GM21723 (cell line): Measurements from ENCODE around the gene OR10J5.

Experiments used
- ATAC-seq: cut with Tn5 transposase; IDR thresholded peaks from one replicate; pipeline ENCODE4 v1.9.1; 2021; ENCODE audit warnings: mild to moderate bottlenecking, moderate library complexity; ENCODE audit not compliant: unreplicated experiment

Gene OR10J5

DNA sequence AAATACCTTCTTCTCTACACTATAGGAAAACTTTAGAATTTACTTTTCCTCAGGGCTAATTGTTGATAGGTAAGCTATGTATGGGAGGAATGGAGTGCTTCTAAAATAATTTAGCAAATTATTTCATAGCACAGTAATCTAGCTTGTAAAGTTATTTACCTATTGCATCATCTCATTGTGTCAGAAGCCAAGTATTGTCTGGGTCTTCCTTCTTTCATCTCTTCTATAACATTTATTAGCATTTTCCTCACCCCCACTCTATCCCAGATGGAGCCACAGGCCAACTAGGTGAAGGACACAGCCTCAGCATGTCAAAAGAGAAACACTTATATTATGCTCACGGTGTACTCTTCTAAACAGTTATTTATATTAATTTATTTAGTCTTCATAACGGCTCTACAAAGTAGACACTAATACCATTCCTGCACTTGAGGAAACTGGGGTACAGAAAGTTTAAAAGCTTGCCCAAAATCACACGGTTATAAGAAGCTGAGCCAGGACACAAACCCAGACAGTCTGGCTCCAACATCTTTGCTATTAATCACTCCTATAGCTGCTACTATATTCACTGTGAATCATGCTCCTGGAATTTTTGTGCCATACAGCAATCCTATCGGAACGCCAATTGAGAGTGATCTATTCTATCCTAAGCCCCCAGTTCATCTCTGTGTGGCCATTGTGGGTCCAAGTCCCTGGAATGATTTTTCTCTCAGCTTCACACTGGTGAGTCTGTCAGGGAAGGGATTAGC, 43.1 kb downstream of the OR10J5 start:
- no peak for ATAC-seq
